Stimulated activated CD8-positive, alpha-beta memory T cell treated with anti-CD3 and anti-CD28 coated beads, Interleukin-12 subunit alpha, Interleukin-12 subunit beta, amount 100 ng/mL, for 4 hours (primary cell): Measurements from ENCODE around the gene SSH2.
"Not testable (repeated sequence)": the region's sequence is repeated elsewhere in the genome, so short reads cannot be mapped to it uniquely, and the experiment has no call there.

Experiments used
- DNase-seq: peaks from one replicate; pipeline ENCODE4 v3.0.0-alpha.2; 2020; ENCODE audit warnings: low read depth

Gene SSH2

DNA sequence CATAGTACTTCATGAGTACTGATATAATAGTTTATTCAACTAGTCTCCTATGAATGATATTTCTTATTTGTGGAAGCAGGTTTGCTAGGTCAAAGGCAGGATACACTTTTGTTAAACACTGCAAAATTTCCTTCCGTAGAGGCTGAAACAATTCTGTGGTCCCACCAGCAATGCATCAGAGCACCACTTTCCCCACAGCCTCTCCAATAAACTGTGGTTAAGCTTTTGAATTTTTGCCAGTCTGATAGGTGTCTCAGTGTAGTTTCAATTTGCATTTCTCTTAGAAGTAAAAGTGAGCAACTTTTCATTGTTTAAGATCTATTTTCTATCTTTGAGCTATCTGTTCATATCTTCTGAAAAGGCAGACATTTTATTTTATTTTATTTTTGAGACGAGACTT, 270.9 kb downstream of the SSH2 start:
- DNase-seq = no peak

DNA sequence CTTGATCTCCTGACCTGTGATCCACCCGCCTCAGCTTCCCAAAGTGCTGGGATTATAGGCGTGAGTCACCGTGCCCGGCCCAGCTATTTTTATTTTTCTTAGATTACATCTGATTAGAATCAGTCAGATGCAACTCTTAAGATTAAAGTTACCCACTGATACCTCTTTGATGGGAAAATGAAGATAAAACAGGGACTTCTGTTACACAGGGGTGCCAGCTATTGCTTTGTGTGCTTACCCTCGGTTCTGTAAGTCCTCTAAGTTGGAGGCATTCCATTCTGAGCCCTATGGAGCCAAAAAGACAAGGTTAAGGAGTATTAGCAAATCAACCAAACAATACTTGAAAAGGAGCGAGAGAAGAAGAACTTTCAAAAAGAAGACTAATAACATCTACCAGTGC, 274.7 kb downstream of the SSH2 start:
- no peak for DNase-seq

- no peak for DNase-seq
Observed at GRCh38 chr17:29653995-29654714, 275.9 kb downstream of the SSH2 start.

DNA sequence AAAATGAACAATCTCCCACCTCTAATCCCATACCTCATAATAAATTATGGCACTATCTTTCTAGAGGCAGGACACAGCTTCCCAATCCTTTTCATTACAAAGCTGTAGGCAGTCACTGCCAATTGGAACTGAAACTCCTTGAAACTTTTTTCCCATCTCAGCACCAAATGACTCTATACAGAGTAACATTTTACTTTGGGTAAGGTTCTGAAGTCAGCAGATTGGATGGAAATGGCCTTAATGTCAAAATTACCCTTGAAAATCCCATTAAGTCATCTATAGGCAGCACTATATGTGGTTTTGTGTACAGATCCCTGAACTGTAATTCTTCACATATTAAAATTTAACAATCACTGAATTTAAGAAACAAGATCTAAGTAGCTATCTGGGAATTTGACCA, 277.1 kb downstream of the SSH2 start:
- DNase-seq = no peak

DNA sequence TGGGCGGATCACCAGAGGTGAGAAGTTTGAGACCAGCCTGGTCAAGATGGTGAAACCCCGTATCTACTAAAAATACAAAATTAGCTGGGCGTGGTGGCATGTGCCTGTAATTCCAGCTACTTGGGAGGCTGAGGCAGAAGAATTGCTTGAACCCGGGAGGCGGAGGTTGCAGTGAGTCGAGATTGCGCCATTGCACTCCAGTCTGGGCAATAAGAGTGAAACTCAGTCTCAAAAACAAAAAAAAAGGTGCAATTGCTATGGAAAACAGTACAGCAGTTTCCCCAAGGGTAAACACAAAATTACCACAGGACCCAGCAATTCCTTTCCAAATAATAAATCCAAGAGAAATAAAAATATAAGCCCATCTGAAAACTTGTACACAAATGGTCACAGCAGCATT, 278.1 kb downstream of the SSH2 start:
- not testable (repeated sequence) for DNase-seq

DNA sequence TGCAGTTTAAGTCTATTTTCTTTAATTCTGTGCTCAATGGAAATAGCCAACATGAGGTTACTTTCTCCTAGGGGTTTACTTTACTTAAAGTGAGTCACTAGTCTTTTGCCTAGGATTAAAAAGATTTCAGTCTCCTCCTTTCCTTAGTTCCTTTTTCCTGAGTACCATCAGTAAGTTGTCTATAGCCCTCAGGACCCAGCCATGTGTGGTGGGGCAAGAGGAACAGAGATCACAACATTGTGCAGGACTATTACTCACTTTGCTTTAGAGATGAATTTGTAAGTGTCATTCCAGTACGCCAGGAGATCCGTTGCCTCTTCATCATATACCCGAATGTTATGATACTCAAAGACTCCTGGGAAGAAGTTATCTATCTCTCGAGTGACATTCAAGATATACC, 279.6 kb downstream of the SSH2 start:
- DNase-seq = no peak

GRCh38 chr17:29649359-29649758, 280.7 kb downstream of the SSH2 start:
- no peak for DNase-seq

DNA sequence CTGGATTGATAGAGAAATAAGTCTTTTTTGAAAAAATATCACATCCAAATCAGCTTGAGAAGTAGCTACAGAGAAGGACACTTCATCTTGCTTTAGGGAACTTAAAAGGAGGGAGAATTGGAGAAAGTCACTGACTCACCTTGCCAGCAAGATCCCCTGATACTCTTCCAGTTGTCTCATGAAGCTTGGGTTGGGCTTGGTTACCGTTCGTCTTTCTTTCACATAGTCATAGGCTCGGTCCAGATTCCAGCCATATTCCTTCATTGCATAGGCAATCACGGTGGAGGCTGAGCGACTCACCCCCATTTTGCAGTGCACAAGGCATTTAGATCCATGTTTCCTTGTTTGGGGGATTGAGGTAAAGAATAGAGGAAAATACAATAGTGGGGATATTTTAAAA, 282.0 kb downstream of the SSH2 start:
- DNase-seq = no peak

DNA sequence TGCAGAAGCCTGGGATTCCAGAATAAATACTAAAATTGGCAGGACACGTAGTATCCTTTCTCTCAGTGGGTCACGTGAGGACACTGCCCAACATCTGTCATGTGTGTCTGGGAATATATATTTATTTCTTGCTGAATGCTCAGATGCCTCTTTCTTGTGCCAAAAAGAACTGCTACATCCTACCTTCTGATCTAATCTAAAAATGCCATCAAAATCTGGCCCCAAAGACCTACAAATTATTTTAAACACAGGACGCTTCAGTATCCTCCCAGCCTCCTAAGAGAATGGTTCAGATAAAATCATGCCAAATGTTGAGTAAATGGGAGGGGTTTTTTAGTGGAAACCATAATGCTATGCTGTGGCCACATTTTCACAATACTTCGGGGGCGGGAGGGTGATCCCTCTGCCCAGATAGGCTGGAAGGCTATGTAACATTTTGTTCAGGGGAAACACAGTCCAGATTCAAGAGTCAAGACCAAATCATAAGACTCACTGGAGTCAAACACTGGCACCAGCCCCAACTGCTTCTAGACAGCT, 284.4 kb downstream of the SSH2 start:
- no peak for DNase-seq

DNA sequence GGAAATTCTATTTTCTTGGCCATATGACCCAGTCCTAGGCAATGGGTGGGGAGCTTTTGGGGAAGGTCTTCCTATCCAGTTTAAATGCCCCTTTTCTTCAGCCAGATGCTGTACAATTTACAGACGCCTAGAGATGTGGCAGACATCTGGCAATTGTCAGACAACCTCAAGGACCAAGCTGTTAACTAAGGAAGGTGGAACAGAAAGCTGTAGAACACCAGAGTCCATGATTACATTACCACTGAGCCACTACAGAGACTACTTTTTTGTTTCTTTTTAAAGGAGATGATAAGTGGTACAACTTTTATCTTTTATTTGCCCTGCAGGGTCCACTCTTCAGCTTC, 286.2 kb downstream of the SSH2 start:
- no peak for DNase-seq

DNA sequence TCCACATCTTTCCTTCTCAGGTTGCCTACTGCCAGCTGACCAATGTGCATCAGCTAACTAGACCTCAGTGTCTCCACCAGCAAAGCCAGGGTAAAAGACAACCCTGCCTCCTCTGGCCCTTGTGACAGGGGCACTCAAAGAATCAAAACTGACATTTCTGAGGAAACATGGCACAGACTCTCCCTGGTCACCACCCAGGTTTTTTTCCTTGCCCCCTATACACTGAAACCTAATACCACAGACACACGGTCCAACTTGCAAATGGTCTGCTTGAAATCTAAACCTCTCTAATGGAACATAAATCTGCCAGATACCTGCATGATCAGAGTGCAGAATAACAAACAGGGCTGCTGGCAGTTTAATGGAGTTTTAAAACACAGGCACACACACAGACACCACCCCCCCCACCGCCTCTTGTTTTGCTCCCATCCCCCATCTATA, 287.8 kb downstream of the SSH2 start:
- no peak for DNase-seq

- DNase-seq = no peak
Observed at GRCh38 chr17:29640981-29641642, 288.9 kb downstream of the SSH2 start.

- DNase-seq = no peak
Observed at GRCh38 chr17:29640413-29640812, 289.6 kb downstream of the SSH2 start.

DNA sequence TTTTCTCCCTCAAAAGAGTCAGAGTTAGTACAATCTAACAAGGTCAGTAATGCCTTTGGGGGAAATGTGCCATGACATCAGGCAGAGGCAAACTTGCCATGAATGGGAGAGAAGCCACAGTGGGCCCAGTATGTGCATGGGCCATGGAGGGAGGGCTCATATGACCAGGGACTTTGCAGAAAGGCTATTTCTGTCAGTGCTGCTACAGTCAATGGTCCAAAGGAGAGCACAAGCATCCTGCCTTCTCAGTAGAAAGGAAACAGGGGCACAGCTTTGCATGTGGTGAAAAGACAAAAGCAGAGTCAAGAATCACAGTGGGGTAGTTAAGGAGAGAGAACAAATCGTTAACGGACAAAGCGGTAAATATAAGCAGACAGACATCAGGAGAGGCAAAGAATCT, 296.1 kb downstream of the SSH2 start:
- no peak for DNase-seq

- no peak for DNase-seq
Observed at GRCh38 chr17:29630630-29631193, 299.3 kb downstream of the SSH2 start.

- DNase-seq = no peak
Observed at GRCh38 chr17:29629839-29630238, 300.2 kb downstream of the SSH2 start.

- no peak for DNase-seq
Observed at GRCh38 chr17:29628644-29629043, 301.4 kb downstream of the SSH2 start.

GRCh38 chr17:29627951-29628350, 302.1 kb downstream of the SSH2 start:
- DNase-seq = no peak

DNA sequence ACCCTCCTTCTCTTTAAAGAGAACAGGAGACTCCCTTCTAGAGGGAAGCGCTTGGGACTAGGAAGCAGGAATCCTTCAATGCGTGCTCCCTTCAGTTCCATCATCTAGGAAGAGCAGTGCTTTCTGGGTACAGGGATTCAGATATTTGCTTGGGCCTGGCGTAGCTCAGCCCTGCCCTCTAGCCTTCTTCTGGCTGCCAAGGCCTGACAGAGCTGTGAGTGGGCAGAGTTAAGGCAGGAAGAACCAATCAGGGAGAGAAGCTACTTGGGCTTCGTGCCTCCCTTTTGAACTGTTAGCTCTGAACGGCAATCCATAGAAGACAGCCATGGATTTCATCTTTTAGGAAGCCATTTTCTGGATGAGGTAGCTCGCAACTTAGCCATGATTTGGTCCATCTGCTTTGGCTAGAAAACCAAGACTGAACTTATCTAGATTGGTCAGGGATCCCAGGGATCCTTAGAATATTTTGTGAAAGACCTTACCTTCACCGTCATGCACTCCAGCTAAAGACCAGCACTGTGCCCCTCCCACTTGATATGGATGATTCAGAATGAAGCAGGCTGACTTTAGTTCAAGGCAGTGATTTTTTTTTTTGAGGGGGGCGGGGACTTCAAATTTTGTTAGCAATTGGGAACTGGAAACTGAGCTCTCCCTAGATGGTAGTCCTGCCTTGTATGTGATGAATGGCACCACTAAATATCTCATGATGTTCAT, 304.8 kb downstream of the SSH2 start:
- DNase-seq = no peak

DNA sequence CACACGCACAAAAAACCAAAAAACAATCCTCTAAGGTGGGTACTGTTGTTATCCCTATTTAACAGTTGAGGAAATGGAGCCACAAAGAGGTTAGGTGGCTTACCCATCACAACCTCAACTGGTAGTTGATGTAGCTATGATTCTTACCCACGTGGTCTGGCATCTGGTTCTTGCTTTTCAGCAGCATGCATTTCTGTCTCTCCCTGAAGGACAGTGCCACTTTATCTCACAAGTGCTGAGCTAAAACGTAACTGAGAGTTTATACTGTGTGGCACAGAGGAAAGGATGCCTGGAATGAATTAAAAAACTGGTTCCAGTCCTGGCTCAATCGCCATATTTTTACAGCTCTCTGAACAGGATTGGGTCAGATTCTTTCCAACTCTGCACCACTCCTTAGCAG, 305.4 kb downstream of the SSH2 start:
- DNase-seq = no peak

DNA sequence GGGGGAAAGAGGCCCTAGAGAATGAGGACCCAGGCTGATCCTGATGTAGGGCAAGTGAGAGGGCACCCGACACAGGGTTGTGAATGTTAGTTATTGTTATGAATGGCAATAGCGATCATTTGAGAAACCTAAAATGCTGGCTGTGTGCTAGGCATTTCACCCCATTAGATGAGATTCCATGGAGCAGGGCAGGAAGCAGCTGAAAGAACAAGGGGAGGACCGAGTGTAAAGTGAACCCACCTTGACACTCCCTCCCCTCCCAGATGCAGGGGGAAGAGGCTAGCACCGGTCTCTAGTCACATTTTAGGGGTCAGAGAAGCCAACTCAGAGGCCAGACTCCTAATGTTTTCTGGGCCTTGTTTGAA, 306.8 kb downstream of the SSH2 start:
- DNase-seq = no peak

DNA sequence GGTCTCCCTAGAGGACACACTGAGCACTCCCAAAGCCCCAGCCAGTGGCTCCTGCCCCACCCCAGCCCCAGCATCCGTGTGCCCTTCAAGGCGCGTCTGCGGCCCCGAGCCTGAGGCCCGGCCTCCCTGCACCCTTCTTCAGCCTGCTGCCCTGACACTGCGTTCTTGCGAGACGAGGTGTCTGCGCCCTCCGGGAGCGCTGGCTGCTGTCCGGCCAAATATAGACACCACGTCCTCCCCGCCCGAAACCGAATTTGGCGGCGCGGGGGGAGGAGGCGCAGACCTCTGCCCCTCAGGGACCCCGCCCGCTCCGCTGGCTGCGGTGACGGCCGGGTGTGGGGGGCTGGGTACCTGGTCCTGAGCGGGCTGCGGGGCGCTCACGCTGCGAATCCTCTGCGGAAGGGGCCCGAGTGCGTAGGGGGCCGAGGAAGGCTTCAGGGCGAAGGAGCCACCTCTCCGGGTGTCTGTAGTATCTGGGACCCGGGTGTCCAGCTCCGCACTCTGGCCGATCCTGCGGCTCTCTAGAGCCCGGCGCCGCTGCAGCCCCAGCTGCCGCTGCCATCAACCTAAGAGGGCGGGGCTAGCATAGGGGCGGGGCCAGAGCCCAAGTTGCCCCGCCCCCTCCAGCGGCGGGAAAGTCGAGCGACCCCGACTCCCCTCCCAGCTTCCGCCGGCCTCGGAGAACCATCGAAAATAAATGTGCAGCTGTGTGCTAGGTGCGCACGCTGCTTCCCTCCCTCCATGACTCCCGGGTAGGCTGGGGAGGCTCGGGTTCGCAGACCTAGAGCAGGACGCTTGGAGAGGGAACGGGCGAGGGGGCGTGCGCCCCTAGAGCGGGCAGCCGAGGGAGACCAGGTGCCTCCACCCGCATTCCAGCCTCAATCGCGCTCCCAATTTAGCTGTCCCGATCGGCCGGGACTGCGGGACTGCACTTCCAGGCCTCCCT, 307.4 kb downstream of the SSH2 start, which contains the start of gene CORO6:
TSS of gene CORO6 (minus strand) at position 576 of the 946 bp plus-strand sequence. CDS start 1,491 bp downstream, outside the sequence.
- DNase-seq = peak; percentile 50
